Measurements from ENCODE around the gene KIF22.
A peak's percentile ranks its signal among the peaks of the same experiment; 100 is the strongest.

KIF22 gene

GRCh38 chr16:29815032-29815721 lies 24.6 kb downstream of the KIF22 start:
- no peak for TF ChIP-seq CTCF (IDR thresholded peaks at IDR 0.05; ENCODE audit: borderline replicate concordance, insufficient read depth, low read depth, low read length)
- peak overlapping the region; percentile 74 for H3K4me3 ChIP-seq (ENCODE audit: low read depth, low read length)

- TF ChIP-seq CTCF (IDR thresholded peaks at IDR 0.05; ENCODE audit: borderline replicate concordance, insufficient read depth, low read depth, low read length): peak; percentile 93
- peak within 1 kb of the TSS; percentile 74 for H3K4me3 ChIP-seq (ENCODE audit: low read depth, low read length)
Measured at GRCh38 chr16:29815793-29816693, 25.5 kb downstream of the KIF22 start, which contains the start of gene PAGR1. TSS of gene PAGR1 (plus strand) at chr16:29816152. CDS start at chr16:29816526, 374 bp downstream.

- TF ChIP-seq CTCF (IDR thresholded peaks at IDR 0.05; ENCODE audit: borderline replicate concordance, insufficient read depth, low read depth, low read length): peak; percentile 47; the same call in 1 of the 2 replicates
- peak overlapping the region; percentile 74 for H3K4me3 ChIP-seq (ENCODE audit: low read depth, low read length)
Measured at GRCh38 chr16:29816694-29817441, 26.3 kb downstream of the KIF22 start.

- no peak for TF ChIP-seq CTCF (IDR thresholded peaks at IDR 0.05; ENCODE audit: borderline replicate concordance, insufficient read depth, low read depth, low read length)
- no peak overlapping the region for H3K4me3 ChIP-seq (ENCODE audit: low read depth, low read length)
Measured at GRCh38 chr16:29818082-29818481, 27.5 kb downstream of the KIF22 start.

GRCh38 chr16:29819506-29819905 lies 29.0 kb downstream of the KIF22 start:
- TF ChIP-seq CTCF (IDR thresholded peaks at IDR 0.05; ENCODE audit: borderline replicate concordance, insufficient read depth, low read depth, low read length): no peak
- H3K4me3 ChIP-seq (ENCODE audit: low read depth, low read length): no peak overlapping the region

- no peak for TF ChIP-seq CTCF (IDR thresholded peaks at IDR 0.05; ENCODE audit: borderline replicate concordance, insufficient read depth, low read depth, low read length)
- peak within 1 kb of the TSS; percentile 55 for H3K4me3 ChIP-seq (ENCODE audit: low read depth, low read length)
Measured at GRCh38 chr16:29820271-29820701, 29.7 kb downstream of the KIF22 start, which contains the start of gene MVP. TSS of gene MVP (plus strand) at chr16:29820462. CDS start at chr16:29830550, 10,088 bp downstream.
